A673 (cell line): ENCODE data around the gene USHBP1.

Experiments
- EZH2 ChIP-seq: fragments of 200-600 bp; sonication (generic); IDR thresholded peaks from 2 replicates; pipeline ENCODE4 v1.6.1; 2017; ENCODE audit warnings: borderline replicate concordance, low read depth, mild to moderate bottlenecking, mixed read lengths, antibody characterized with exemption, low read length; ENCODE audit not compliant: poor library complexity, severe bottlenecking
- TF ChIP-seq, protein P1 (sequence below): fragments of 300-800, 200-600 bp; sonication (generic); conservative IDR thresholded peaks from 2 replicates; pipeline ENCODE4 v1.5.1; 2017; ENCODE audit warnings: low read depth, mild to moderate bottlenecking, antibody characterized with exemption, low read length, moderate library complexity, mixed read lengths

DNA sequence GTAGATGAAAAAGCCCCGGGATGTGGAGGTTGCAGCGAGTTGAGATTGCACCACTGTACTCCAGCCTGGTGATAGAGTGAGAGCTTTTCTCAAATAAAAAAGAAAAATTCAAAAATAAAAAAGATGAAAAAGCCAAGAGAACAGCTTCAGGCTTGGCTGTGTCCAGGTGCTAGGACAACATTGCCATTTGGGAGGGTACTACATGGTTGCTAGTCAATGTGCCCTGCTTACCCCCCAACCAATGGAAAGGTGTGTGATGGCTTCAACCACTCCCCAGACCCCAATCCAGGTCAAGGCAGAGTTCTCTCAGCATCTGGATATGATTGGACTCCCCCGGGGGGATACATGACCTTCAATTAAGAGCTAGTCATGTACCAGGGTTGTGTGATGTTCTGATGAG, 14.9 kb upstream of the USHBP1 start:
- TF ChIP-seq, protein P1, sequence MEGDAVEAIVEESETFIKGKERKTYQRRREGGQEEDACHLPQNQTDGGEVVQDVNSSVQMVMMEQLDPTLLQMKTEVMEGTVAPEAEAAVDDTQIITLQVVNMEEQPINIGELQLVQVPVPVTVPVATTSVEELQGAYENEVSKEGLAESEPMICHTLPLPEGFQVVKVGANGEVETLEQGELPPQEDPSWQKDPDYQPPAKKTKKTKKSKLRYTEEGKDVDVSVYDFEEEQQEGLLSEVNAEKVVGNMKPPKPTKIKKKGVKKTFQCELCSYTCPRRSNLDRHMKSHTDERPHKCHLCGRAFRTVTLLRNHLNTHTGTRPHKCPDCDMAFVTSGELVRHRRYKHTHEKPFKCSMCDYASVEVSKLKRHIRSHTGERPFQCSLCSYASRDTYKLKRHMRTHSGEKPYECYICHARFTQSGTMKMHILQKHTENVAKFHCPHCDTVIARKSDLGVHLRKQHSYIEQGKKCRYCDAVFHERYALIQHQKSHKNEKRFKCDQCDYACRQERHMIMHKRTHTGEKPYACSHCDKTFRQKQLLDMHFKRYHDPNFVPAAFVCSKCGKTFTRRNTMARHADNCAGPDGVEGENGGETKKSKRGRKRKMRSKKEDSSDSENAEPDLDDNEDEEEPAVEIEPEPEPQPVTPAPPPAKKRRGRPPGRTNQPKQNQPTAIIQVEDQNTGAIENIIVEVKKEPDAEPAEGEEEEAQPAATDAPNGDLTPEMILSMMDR: no peak
- no peak for TF ChIP-seq EZH2
